Muscle layer of duodenum (tissue), 2 donors: ENCODE data around the gene LCE2D.

Experiments used
- H3K27ac ChIP-seq: one replicate; pipeline ENCODE4 v1.7.0; 2013; ENCODE audit warnings: mild to moderate bottlenecking, low read length
- H3K27me3 ChIP-seq: one replicate; pipeline ENCODE4 v1.7.0; 2013; ENCODE audit warnings: low read depth, mild to moderate bottlenecking, control low read depth, low read length
- H3K36me3 ChIP-seq, 2 donors: one replicate each; pipeline ENCODE4 v1.7.0; 2013; ENCODE audit warnings: low read length in 2 of 2, control low read depth in 1 of 2, mild to moderate bottlenecking in 1 of 2; ENCODE audit not compliant: insufficient read depth in 2 of 2, control insufficient read depth in 1 of 2
- H3K4me1 ChIP-seq, 2 donors: one replicate each; pipeline ENCODE4 v1.7.0; 2013; ENCODE audit warnings: low read length in 2 of 2, mild to moderate bottlenecking in 2 of 2, control low read depth in 1 of 2, moderate library complexity in 1 of 2; ENCODE audit not compliant: insufficient read depth in 2 of 2, control insufficient read depth in 1 of 2
- H3K4me3 ChIP-seq, 2 donors: one replicate each; pipeline ENCODE4 v1.7.0; 2013; ENCODE audit warnings: low read length in 2 of 2, low read depth in 1 of 2, mild to moderate bottlenecking in 1 of 2
- H3K9me3 ChIP-seq, 2 donors: one replicate each; pipeline ENCODE4 v1.7.0; 2013; ENCODE audit warnings: low read length in 2 of 2, control low read depth in 1 of 2, mild to moderate bottlenecking in 1 of 2; ENCODE audit not compliant: control insufficient read depth in 1 of 2
- donor health status: healthy.

The LCE2D gene

GRCh38 chr1:152663098-152663497 lies at the start of gene LCE2D:
Gene LCE2D, plus strand, starts transcription at chr1:152663380. Its CDS starts 726 bp downstream, at chr1:152664106.
- no peaks in the 10 kb centered on the region for H3K4me1 ChIP-seq
- H3K27me3 ChIP-seq: no peaks in the 10 kb centered on the region
- H3K36me3 ChIP-seq: no peaks in the 10 kb centered on the region
- H3K9me3 ChIP-seq: no peaks in the 10 kb centered on the region
- no peak within 1 kb of the TSS for H3K27ac ChIP-seq
- no peak within 1 kb of the TSS for H3K4me3 ChIP-seq

GRCh38 chr1:152613511-152613910 lies 49.7 kb upstream of the LCE2D start, which contains the start of gene LCE3B:
Gene LCE3B, plus strand, starts transcription at chr1:152613811. Its CDS starts 0 bp downstream, at chr1:152613811.
- no peaks in the 10 kb centered on the region for H3K27me3 ChIP-seq
- H3K9me3 ChIP-seq: peaks cover 0 to 10% of the 10 kb centered on the region in 2 donors
- no peaks in the 10 kb centered on the region for H3K4me1 ChIP-seq
- no peaks in the 10 kb centered on the region for H3K36me3 ChIP-seq
- no peak within 1 kb of the TSS for H3K27ac ChIP-seq
- H3K4me3 ChIP-seq: no peak within 1 kb of the TSS

GRCh38 chr1:152621993-152622392 lies 41.2 kb upstream of the LCE2D start:
- Histone ChIP-seq H3K36me3 (no peaks in the 10 kb centered on the region), H3K4me1 (no peaks in the 10 kb centered on the region), H3K27me3 (no peaks in the 10 kb centered on the region), H3K4me3 (no peak overlapping the region), H3K27ac (no peak overlapping the region), H3K9me3 (peaks cover 5 to 20% of the 10 kb centered on the region in 2 donors)

- Histone ChIP-seq H3K4me1 (no peaks in the 10 kb centered on the region), H3K36me3 (no peaks in the 10 kb centered on the region), H3K4me3 (no peak within 1 kb of the TSS)
These were observed 40.4 kb upstream of the LCE2D start, which contains the start of gene LCE3A for GRCh38 chr1:152622803-152623202. Gene LCE3A, minus strand, starts transcription at chr1:152623103. Its CDS starts 0 bp downstream, at chr1:152623103.

GRCh38 chr1:152623203-152623844 lies 39.9 kb upstream of the LCE2D start:
- no peaks in the 10 kb centered on the region for H3K27me3 ChIP-seq
- H3K27ac ChIP-seq: no peak overlapping the region
- H3K9me3 ChIP-seq: peaks cover 5 to 15% of the 10 kb centered on the region in 2 donors
- H3K4me1 ChIP-seq: no peaks in the 10 kb centered on the region
- H3K4me3 ChIP-seq: no peak overlapping the region
- H3K36me3 ChIP-seq: no peaks in the 10 kb centered on the region

More at GRCh38 chr1:152622803-152623202, 40.4 kb upstream of the LCE2D start, which contains the start of gene LCE3A:
- H3K9me3 ChIP-seq: peaks cover 5 to 16% of the 10 kb centered on the region in 2 donors
- H3K27ac ChIP-seq: no peak within 1 kb of the TSS
- no peaks in the 10 kb centered on the region for H3K27me3 ChIP-seq

GRCh38 chr1:152626744-152627143 lies 36.4 kb upstream of the LCE2D start:
- Histone ChIP-seq H3K27ac (no peak overlapping the region), H3K27me3 (no peaks in the 10 kb centered on the region), H3K36me3 (no peaks in the 10 kb centered on the region), H3K9me3 (peaks cover 0 to 5% of the 10 kb centered on the region in 2 donors), H3K4me1 (no peaks in the 10 kb centered on the region), H3K4me3 (no peak overlapping the region)

GRCh38 chr1:152630596-152630995 lies 32.6 kb upstream of the LCE2D start:
- H3K4me3 ChIP-seq: no peak overlapping the region
- no peaks in the 10 kb centered on the region for H3K27me3 ChIP-seq
- peaks cover 0 to 13% of the 10 kb centered on the region in 2 donors for H3K9me3 ChIP-seq
- H3K4me1 ChIP-seq: no peaks in the 10 kb centered on the region
- no peak overlapping the region for H3K27ac ChIP-seq
- no peaks in the 10 kb centered on the region for H3K36me3 ChIP-seq

GRCh38 chr1:152640351-152640750 lies 22.8 kb upstream of the LCE2D start:
- Histone ChIP-seq H3K27me3 (no peaks in the 10 kb centered on the region), H3K27ac (no peak overlapping the region), H3K9me3 (peaks cover 0 to 10% of the 10 kb centered on the region in 2 donors), H3K36me3 (no peaks in the 10 kb centered on the region), H3K4me3 (no peak overlapping the region), H3K4me1 (no peaks in the 10 kb centered on the region)

GRCh38 chr1:152643945-152644344 lies 19.2 kb upstream of the LCE2D start:
- Histone ChIP-seq H3K4me1 (no peaks in the 10 kb centered on the region), H3K27me3 (no peaks in the 10 kb centered on the region), H3K4me3 (no peak overlapping the region), H3K27ac (no peak overlapping the region), H3K9me3 (peaks cover 0 to 2% of the 10 kb centered on the region in 2 donors), H3K36me3 (no peaks in the 10 kb centered on the region)

GRCh38 chr1:152645146-152645545 lies 18.0 kb upstream of the LCE2D start:
- Histone ChIP-seq H3K4me3 (no peak overlapping the region), H3K27me3 (no peaks in the 10 kb centered on the region)

GRCh38 chr1:152646656-152647055 lies 16.5 kb upstream of the LCE2D start:
- no peaks in the 10 kb centered on the region for H3K36me3 ChIP-seq
- H3K9me3 ChIP-seq: no peaks in the 10 kb centered on the region
- no peak overlapping the region for H3K27ac ChIP-seq
- H3K4me1 ChIP-seq: no peaks in the 10 kb centered on the region
- H3K4me3 ChIP-seq: no peak overlapping the region
- no peaks in the 10 kb centered on the region for H3K27me3 ChIP-seq

More at GRCh38 chr1:152645146-152645545, 18.0 kb upstream of the LCE2D start:
- Histone ChIP-seq H3K36me3 (no peaks in the 10 kb centered on the region), H3K4me1 (no peaks in the 10 kb centered on the region), H3K9me3 (no peaks in the 10 kb centered on the region), H3K27ac (no peak overlapping the region)

- H3K4me1 ChIP-seq: no peaks in the 10 kb centered on the region
- H3K4me3 ChIP-seq: no peak overlapping the region
- H3K36me3 ChIP-seq: no peaks in the 10 kb centered on the region
- H3K27me3 ChIP-seq: no peaks in the 10 kb centered on the region
- H3K27ac ChIP-seq: no peak overlapping the region
- no peaks in the 10 kb centered on the region for H3K9me3 ChIP-seq
These were observed 9.1 kb upstream of the LCE2D start for GRCh38 chr1:152654110-152654509.
